ENCODE data around the gene DRICH1. TPM values are rescaled to one million over a fixed set of nuclear protein-coding genes. Genes with fewer than 3 reads are reported as not detected.

Gene DRICH1
- total and polyA plus RNA-seq, 2 of the 13 experiments (the other 11 are each of a cell fraction or from before 2014, with no cell fraction given): 0.22 to 0.66 TPM

GRCh38 chr22:23565915-23566704 lies 66.0 kb downstream of the DRICH1 start (continued):
- TF ChIP-seq, protein P1, sequence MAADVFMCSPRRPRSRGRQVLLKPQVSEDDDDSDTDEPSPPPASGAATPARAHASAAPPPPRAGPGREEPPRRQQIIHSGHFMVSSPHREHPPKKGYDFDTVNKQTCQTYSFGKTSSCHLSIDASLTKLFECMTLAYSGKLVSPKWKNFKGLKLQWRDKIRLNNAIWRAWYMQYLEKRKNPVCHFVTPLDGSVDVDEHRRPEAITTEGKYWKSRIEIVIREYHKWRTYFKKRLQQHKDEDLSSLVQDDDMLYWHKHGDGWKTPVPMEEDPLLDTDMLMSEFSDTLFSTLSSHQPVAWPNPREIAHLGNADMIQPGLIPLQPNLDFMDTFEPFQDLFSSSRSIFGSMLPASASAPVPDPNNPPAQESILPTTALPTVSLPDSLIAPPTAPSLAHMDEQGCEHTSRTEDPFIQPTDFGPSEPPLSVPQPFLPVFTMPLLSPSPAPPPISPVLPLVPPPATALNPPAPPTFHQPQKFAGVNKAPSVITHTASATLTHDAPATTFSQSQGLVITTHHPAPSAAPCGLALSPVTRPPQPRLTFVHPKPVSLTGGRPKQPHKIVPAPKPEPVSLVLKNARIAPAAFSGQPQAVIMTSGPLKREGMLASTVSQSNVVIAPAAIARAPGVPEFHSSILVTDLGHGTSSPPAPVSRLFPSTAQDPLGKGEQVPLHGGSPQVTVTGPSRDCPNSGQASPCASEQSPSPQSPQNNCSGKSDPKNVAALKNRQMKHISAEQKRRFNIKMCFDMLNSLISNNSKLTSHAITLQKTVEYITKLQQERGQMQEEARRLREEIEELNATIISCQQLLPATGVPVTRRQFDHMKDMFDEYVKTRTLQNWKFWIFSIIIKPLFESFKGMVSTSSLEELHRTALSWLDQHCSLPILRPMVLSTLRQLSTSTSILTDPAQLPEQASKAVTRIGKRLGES (CRISPR knock-in tag; IDR thresholded peaks at IDR 0.05; ENCODE audit: borderline replicate concordance): no peak
- TF ChIP-seq ZNF335 (CRISPR knock-in tag; IDR thresholded peaks at IDR 0.05): no peak
- TF ChIP-seq NPAS2 (CRISPR knock-in tag; IDR thresholded peaks at IDR 0.05; ENCODE audit: borderline replicate concordance): no peak
- no peak for TF ChIP-seq ZNF563 (CRISPR knock-in tag; IDR thresholded peaks at IDR 0.05)
- no peak for TF ChIP-seq TCF12 (IDR thresholded peaks at IDR 0.05)
- peak; percentile 68 for TF ChIP-seq TCF12 (CRISPR knock-in tag; IDR thresholded peaks at IDR 0.05)
- TF ChIP-seq ZNF652 (CRISPR knock-in tag; IDR thresholded peaks at IDR 0.05; ENCODE audit: borderline replicate concordance, low read depth): no peak
- TF ChIP-seq FOXC1 (CRISPR knock-in tag; IDR thresholded peaks at IDR 0.05; ENCODE audit: borderline replicate concordance): no peak
- TF ChIP-seq HOXA3 (CRISPR knock-in tag; IDR thresholded peaks at IDR 0.05): peak; percentile 35; the same call in 1 of the 2 replicates
- no peak for TF ChIP-seq PAF1 (CRISPR knock-in tag; IDR thresholded peaks at IDR 0.05)
- no peak for TF ChIP-seq ZSCAN20 (CRISPR knock-in tag; IDR thresholded peaks at IDR 0.05; ENCODE audit: borderline replicate concordance)
- no peak for TF ChIP-seq THAP7 (CRISPR knock-in tag; IDR thresholded peaks at IDR 0.05)
- TF ChIP-seq, protein P2, sequence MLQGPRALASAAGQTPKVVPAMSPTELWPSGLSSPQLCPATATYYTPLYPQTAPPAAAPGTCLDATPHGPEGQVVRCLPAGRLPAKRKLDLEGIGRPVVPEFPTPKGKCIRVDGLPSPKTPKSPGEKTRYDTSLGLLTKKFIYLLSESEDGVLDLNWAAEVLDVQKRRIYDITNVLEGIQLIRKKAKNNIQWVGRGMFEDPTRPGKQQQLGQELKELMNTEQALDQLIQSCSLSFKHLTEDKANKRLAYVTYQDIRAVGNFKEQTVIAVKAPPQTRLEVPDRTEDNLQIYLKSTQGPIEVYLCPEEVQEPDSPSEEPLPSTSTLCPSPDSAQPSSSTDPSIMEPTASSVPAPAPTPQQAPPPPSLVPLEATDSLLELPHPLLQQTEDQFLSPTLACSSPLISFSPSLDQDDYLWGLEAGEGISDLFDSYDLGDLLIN (CRISPR knock-in tag; IDR thresholded peaks at IDR 0.05; ENCODE audit: borderline replicate concordance): no peak
- TF ChIP-seq, protein P3, sequence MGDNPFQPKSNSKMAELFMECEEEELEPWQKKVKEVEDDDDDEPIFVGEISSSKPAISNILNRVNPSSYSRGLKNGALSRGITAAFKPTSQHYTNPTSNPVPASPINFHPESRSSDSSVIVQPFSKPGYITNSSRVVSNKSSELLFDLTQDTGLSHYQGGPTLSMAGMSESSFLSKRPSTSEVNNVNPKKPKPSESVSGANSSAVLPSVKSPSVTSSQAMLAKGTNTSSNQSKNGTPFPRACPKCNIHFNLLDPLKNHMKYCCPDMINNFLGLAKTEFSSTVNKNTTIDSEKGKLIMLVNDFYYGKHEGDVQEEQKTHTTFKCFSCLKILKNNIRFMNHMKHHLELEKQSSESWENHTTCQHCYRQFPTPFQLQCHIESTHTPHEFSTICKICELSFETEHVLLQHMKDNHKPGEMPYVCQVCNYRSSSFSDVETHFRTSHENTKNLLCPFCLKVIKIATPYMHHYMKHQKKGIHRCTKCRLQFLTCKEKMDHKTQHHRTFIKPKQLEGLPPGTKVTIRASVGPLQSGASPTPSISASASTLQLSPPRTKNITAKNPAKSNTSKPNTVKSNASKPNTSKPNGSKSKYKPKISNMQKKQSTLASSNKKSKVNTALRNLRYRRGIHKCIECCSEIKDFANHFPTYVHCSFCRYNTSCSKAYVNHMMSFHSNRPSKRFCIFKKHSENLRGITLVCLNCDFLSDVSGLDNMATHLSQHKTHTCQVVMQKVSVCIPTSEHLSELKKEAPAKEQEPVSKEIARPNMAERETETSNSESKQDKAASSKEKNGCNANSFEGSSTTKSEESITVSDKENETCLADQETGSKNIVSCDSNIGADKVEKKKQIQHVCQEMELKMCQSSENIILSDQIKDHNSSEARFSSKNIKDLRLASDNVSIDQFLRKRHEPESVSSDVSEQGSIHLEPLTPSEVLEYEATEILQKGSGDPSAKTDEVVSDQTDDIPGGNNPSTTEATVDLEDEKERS (CRISPR knock-in tag; IDR thresholded peaks at IDR 0.05): 0 out of 2 replicates have a peak, but pooled peaks have one; percentile 15
- TF ChIP-seq FOSL2 (CRISPR knock-in tag; IDR thresholded peaks at IDR 0.05): no peak
- TF ChIP-seq, protein P4, sequence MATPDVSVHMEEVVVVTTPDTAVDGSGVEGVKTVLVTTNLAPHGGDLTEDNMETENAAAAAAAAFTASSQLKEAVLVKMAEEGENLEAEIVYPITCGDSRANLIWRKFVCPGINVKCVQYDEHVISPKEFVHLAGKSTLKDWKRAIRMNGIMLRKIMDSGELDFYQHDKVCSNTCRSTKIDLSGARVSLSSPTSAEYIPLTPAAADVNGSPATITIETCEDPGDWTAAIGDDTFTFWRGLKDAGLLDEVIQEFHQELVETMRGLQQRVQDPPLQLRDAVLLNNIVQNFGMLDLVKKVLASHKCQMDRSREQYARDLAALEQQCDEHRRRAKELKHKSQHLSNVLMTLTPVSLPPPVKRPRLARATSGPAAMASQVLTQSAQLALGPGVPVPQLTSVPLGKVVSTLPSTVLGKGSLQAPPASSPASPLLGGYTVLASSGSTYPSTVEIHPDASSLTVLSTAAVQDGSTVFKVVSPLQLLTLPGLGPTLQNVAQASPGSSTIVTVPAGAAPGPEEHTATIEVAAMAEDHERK (CRISPR knock-in tag; IDR thresholded peaks at IDR 0.05; ENCODE audit: low read depth): no peak
- no peak; the same call in 1 of the 2 replicates for TF ChIP-seq ZNF235 (CRISPR knock-in tag; IDR thresholded peaks at IDR 0.05; ENCODE audit: borderline replicate concordance)
- TF ChIP-seq ZBTB34 (CRISPR knock-in tag; IDR thresholded peaks at IDR 0.05): no peak
